SH-SY5Y (cell line): Measurements from ENCODE around the gene LRRC10B.

ENCODE experiments used
- GATA2 ChIP-seq: IDR thresholded peaks from 2 replicates; pipeline ENCODE4 v1.6.1; 2011; ENCODE audit warnings: mild to moderate bottlenecking, low read depth, low read length
- GATA3 ChIP-seq: IDR thresholded peaks from 2 replicates; pipeline ENCODE4 v1.6.1; 2011; ENCODE audit warnings: low read depth, mild to moderate bottlenecking, low read length, moderate library complexity

- no peak for TF ChIP-seq GATA3
- no peak for TF ChIP-seq GATA2
Observed at GRCh38 chr11:61480994-61481335, 27.6 kb upstream of the LRRC10B start.
